CD4-positive, alpha-beta T cell treated with Interleukin-6 at 100 ng/mL for 8 hours (primary cell): ENCODE measurements around the gene RAC2.
"Not testable (repeated sequence)": the region's sequence is repeated elsewhere in the genome, so short reads cannot be mapped to it uniquely, and the experiment has no call there.

Source experiments
- DNase-seq: peaks from one replicate; pipeline ENCODE4 v3.0.0-alpha.2; 2020; ENCODE audit warnings: mixed read lengths, low spot score

RAC2 gene

GRCh38 chr22:37234736-37235711 is 9.0 kb downstream of the RAC2 start:
- DNase-seq, result no peak

GRCh38 chr22:37233751-37234631 is 10.1 kb downstream of the RAC2 start:
- no peak for DNase-seq

- not testable (repeated sequence) for DNase-seq
Measured at GRCh38 chr22:37233371-37233750, 10.7 kb downstream of the RAC2 start.

GRCh38 chr22:37232140-37232998 is 11.7 kb downstream of the RAC2 start:
- no peak for DNase-seq

- peak; percentile 63 for DNase-seq
Measured at GRCh38 chr22:37231406-37232139, 12.5 kb downstream of the RAC2 start.

GRCh38 chr22:37230673-37231405 is 13.2 kb downstream of the RAC2 start:
- peak; percentile 77 for DNase-seq

GRCh38 chr22:37229805-37230672 is 14.0 kb downstream of the RAC2 start:
- DNase-seq, result peak; percentile 92

- peak; percentile 51 for DNase-seq
Measured at GRCh38 chr22:37229012-37229804, 14.9 kb downstream of the RAC2 start.

- peak; percentile 54 for DNase-seq
Measured at GRCh38 chr22:37228106-37229011, 15.7 kb downstream of the RAC2 start.

- DNase-seq, result no peak
Measured at GRCh38 chr22:37226514-37226913, 17.6 kb downstream of the RAC2 start.

GRCh38 chr22:37226087-37226486 is 18.0 kb downstream of the RAC2 start:
- no peak for DNase-seq

- DNase-seq, result no peak
Measured at GRCh38 chr22:37225481-37225880, 18.6 kb downstream of the RAC2 start.

GRCh38 chr22:37224757-37225420 is 19.2 kb downstream of the RAC2 start:
- no peak for DNase-seq

GRCh38 chr22:37223965-37224551 is 20.0 kb downstream of the RAC2 start:
- no peak for DNase-seq

GRCh38 chr22:37222440-37222971 is 21.6 kb downstream of the RAC2 start:
- DNase-seq, result peak; percentile 76
